Posterior vena cava (tissue), 2 donors: ENCODE data around the gene MTUS2. TPM values are rescaled to one million over a fixed set of nuclear protein-coding genes. Genes with fewer than 3 reads are reported as not detected.

Experiments used
- DNase-seq: peaks from one replicate; pipeline ENCODE4 v3.0.0-alpha.2; 2020; ENCODE audit warnings: low spot score
- intact Hi-C, 2 donors: fragments of 100-400 bp; cut with DNase I; formaldehyde crosslinking; loops; one replicate each; pipeline versions ENCODE4 v1.14.1 to v1.14.2; 2022 to 2023
- total RNA-seq, 2 donors: library from RNA; stranded (reverse); fragmentation: NEBNext Ultra II Directional; extraction: Animal tissue kit (Norgen Biotek cat#: 25700); gene quantifications; one replicate each; pipeline ENCODE4 v1.2.1, GENCODE V29; 2021
- donor health status: DM: yes; HTN: yes; CAD: no.
- donor health status: DM: yes; HTN: yes; CAD: no.

MTUS2 gene
- total RNA-seq, 2 donors from 2014 or later: 0.69 to 0.71 TPM

DNA sequence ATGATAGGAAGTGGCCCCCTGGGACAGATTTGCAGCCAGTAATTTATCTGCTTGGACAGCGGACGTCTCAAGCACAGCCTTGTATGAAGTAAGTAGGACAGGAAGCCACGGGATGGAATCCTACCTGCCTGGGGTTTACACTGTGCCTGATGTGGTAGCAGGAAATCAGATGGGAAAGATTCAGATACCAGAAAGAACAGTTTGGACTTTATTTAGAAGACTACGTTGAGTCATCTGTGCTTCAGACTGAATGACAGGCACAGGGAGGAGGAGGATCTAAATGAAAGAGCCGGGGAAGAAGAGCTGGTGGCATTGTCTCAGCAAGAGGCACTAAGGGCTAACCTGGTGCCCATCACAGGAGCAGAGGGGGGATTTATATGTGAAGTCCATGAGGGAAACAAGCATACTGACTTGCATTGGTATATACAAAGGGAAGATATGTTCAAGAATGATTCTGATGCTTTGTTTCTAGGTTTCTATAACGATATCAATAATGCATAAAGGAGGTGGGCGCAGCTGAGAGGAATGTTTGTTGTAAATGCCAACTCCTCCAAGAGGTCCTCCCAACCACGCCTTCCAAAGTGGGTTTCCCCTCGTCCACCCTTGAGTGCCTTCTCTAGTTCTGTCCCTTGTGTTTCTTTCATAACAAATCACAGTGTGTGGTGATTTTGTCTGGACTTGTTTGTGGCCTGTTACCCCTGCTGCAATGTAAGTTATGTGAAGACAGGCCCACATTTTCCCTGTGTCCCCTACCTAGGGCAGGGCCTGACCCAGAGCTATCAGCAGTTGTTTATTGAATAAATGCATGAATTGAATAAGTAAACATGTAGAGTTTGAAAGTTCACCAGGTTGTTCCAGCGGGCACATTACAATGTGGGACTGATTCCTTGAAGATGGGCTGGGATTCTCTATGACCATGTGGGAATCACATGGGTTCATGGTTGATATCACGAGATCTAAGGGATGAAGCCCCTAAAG is 446.9 kb downstream of the MTUS2 start:
- no peak for DNase-seq
- intact Hi-C loops: no loop called here

DNA sequence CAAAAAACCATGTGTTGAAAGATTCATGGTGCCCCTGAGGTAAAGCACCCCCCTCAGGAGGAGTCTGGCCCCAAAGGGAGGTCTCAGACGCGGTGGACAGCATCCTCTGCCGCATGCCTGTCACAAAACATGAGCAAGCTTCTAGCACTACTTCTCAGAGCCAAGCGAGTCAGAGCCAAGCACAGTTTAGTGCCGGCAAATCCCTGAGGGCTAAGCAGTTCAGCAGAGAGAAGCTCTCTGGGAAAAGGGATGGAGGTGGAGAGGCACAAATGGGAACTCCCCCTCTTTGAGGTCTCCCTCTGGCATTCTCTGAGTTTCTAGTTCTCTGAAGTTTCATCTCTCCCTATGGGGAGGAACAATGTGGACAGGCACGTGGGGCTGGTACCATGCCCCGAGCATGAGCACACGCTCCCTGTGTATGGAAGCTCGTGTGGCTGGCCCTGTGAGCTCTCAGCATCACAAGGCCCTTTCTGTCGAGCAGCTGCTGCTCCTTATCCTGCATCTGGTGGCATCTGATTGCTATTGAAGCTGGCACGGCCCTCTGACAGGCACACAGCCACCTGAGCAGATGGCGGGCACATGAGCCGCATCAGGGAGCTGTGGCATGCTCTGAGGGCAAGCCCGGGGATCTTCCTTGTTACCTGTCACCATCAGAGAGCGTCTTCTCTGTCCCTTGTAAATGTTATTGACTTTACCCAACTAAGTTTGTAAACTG is 450.3 kb downstream of the MTUS2 start:
- intact Hi-C loops: no loop called here
- DNase-seq: no peak

DNA sequence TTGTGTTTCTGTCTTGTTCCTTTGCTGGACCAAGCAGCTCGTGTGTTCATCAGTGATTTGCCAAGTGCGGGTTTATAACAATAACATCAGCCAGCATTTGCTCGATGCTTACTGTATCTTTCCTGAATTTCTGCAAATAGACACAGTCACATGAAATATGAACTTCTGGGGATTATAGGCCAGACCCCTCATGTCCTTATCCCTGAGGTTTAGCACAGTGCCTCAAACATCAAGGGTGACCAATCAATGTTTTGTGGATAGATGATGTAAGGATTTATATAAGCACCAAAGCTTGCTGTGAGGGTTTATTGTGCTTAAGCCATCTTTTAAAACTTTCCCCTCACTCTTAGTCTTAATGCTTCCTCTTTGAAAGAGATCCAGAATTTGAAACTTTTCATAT is 451.5 kb downstream of the MTUS2 start:
- no peak for DNase-seq
- intact Hi-C loops: no loop called here

DNA sequence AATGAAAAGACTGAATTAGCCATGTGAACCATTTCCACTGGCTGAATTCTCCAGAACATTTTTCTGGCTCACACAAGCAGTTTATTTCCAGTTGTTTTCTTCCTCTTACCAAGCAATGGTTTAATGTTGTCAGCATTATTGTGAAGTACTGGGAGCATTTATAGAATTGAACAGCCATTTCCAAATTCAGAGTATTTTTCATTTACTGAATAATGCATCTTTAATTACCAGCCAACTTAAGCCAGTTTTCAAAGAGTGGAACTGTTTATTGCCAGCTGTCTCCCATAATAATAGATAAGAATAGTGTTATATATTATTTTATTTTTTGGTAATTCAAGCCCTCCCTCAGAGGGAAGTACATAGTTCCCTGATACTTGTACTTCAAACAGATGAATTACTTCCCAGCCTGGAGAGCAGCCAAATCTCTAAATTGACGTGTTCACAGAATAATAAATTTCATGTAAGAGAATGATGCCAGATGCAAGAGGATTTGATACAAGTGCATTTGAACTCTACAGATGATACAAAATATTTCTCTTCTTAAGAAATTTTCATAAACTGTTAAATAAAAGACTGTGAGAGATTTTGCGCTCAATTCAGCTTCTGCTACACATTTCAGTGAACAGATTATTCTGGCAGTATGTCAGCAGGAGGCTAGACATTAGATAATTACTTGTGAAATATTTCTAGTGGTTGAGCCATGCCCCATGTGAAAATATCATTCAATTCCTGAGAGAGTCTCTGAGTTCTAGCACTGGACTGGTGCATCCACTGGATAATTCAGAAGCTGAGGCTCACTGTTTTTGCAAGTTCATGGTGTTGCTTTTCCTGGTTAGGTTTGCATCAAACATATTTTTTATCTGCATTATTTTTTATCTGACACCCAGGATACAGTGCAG is 459.5 kb downstream of the MTUS2 start:
- DNase-seq: no peak
- intact Hi-C loops: no loop called here

DNA sequence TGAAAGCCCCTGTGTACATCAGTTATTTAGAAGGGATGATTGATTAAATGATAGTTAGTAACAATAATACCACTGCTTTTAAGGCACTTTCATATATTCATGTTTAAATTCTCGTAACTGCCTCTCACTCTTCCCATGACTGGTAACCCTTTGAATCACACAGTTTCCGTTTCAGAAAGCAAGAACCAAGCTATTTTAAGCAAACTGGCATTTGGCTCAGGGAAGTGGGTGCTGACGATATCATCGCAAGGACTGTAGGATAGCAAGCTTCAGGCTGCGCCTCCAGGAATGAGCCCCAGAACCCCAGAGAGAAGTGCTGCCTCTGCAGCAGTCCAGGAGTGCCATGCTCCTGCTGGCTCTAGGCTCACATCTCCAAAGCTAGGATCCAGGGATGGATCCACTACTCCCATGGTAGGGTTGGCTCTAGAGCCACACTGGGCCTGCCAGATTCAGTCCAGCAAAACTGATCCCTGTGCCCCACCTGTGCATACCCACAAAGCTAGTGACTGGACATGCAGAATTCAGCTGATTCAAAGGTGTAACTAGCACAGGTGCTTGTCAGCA is 461.9 kb downstream of the MTUS2 start:
- DNase-seq: no peak
- intact Hi-C loops: no loop called here

DNA sequence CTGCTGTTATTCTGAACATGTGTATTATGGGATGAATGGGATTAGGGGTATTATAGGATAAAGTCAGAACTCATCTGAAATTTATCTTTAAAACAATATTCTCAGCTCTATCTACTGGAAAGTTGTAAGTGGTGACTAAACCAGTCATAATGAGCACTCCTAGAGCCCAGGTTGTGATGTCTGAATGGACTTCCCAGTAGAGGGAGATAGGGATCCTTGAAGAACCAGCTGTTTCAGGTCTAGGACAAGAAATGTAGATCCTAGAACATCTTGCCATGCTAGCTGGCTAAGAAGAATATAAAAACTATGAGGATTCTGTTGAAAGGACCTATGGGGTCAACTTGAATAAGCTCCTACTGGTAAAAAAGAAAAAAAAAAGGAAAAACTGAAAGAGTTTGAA is 464.6 kb downstream of the MTUS2 start:
- no peak for DNase-seq
- intact Hi-C loops: no loop called here

DNA sequence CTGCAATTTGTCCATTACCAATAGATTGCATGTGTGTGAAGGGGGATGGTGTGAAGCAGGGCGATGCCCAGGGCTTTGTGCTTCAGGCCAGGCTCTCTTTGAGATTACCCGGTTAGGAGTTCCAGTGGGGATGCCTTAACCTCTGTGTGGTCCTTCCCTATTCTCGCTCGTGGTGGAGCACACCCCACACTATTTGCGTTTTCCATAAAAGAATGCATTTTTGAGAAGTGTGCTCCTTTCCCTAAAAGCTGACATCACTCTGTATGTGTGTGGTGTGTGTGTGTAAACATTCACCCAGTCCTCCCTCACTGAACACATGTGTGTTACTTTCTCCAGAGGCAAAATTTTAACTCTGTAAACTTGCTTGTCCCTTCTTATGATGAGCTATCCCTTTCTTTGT is 467.1 kb downstream of the MTUS2 start:
- DNase-seq: no peak
- intact Hi-C loops: no loop called here

DNA sequence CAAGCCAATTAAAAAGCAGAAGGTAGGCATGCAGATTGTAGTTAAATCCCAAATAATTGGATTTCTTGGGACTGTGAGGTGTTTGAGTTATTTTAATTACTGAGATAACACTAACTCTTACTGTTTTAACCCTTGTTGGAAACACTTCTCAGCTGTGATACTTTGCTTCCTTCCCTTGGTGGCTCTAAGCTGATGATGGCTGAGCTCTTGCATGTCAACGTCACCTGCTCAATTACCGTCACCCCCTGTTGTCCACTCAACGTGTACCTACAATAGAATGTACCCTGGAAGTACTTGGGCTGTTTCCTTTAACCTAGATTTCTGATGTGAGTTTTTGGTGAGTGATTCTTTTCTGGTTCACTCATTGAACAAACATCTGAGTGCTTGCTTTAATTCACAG is 471.9 kb downstream of the MTUS2 start:
- intact Hi-C loops: no loop called here
- DNase-seq: no peak

DNA sequence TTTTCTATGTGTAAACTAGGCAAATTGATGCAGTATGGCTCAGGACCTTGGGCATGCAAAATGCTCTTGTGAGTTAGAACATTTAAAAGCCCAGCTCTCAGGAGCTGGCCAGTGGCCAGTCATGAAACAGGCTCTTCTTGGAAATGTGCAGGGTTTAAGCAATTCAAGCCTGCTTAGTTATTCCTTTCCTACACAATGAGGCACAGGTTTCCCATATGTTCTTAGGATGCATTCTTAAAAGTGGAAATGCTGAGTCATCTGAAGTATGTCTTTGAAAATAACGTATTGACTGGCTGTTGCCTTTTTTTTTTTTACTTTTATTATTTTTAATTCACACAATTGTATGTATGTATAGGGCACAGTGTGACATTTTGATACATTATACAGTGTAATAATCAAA is 474.7 kb downstream of the MTUS2 start:
- DNase-seq: no peak
- intact Hi-C loops: no loop called here

DNA sequence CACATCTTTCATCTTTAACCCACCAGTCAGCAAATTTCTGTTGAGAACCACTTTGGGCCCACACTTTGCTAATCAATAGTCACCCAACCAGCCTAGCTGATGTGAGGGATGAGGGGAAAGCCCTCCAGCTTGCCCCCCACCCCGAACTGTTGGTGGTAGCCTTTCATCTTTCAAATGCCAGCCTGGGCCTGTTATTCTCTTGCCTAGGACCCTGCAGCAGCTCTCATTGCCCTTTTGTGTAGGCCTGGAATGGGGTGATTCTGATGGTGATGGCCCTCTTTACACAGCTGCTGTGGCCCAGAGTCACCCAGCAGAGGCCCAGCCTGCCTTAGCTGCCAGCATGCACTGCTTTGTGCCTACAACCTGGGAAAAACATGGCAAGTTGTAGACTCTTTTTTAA is 480.9 kb downstream of the MTUS2 start:
- no peak for DNase-seq
- intact Hi-C loops: no loop called here

DNA sequence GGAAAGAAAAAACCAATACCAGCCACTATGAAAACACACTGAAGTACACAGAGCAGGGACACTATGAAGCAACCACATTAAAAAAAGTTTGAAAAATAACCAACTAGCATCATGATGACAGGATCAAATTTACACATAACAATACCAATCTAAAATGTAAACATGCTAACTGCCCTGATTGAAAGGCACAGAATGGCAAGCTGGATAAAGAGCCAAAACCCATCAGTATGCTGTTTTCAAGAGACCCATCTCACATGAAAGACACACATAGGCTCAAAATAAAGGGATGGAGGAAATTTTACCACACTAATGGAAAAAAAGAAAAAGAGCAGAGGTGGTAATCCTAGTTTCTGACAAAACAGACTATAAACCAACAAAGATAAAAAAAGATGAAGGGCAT is 484.0 kb downstream of the MTUS2 start:
- intact Hi-C loops: no loop called here
- DNase-seq: no peak

DNA sequence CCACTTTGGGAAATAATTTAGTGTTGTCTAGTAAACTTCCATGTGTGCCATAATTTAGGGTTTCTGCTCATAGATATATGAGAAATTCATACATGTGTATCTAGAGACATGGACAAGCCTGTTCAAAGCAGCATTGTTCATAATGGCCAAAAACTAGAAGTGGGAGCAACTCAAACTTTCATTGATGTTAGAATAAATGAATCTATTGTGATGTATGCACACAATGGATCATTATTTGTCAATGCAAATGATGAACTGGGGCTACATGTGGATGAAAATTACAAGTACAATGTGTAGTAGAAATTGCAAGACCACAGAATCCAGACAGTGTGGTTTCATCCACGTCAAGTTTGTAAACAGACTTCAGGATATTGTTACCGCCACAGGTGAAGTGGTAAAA is 490.7 kb downstream of the MTUS2 start:
- no peak for DNase-seq
- intact Hi-C loops: no loop called here

DNA sequence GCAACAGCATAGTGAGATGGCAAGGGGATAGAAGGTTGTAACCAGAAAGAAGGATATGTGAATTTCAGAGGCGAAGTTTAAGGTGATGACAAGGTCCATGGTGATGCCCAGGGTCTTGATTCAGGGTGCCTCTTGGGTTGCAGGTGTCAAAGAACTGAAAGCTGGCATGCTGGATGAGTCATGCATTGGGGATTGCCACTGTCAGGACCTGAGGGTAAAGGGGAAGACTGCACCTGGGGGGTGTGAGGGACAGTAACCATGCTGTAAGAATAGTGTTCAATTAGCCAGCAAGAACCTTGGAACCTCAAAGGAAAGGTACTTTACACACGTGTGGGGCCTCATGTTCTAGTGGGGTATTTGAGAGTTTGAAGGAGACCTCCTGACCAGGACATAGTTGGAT is 495.7 kb downstream of the MTUS2 start:
- intact Hi-C loops: no loop called here
- DNase-seq: no peak

DNA sequence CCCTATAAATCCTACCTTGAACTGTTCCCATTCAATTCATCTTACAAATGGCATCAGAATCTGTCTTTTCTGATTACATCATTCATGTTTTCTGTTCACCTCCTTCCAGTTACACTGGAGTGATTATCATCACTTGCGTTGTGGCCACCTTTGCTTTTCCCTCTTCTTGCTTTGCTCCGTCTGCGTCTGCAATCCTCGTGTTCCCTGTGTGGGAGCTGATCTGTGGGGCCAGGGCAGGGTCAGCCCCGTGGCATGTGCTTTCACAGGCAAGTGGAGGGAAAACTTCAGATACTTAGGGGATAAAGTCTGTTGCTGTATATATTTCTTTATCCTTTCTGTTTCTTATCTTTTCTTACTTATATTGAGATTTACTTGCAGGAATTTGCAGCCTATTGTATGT is 497.7 kb downstream of the MTUS2 start:
- intact Hi-C loops: no loop called here

DNA sequence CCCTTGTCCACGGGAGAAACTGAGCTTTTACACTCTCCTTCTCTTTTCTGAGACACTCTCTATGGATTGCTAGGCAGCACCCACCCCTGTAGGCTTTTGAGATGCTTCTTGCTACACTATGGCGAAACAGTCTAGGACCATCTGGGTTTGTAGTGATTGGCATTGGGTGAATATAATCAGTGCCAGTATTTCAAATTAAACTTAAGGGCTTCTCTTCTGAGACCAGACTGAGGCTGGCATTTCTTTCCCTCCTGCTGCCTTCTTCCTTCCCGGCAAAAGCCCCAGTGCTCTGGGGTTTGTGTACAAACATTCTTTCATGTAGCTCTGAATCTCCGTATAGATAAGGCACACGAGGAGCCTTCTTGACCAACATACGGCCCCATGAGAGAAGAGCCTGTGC is 498.6 kb downstream of the MTUS2 start:
- intact Hi-C loops: no loop called here
- DNase-seq: no peak

More for the DNA sequence above, 497.7 kb downstream of the MTUS2 start:
- no peak for DNase-seq

DNA sequence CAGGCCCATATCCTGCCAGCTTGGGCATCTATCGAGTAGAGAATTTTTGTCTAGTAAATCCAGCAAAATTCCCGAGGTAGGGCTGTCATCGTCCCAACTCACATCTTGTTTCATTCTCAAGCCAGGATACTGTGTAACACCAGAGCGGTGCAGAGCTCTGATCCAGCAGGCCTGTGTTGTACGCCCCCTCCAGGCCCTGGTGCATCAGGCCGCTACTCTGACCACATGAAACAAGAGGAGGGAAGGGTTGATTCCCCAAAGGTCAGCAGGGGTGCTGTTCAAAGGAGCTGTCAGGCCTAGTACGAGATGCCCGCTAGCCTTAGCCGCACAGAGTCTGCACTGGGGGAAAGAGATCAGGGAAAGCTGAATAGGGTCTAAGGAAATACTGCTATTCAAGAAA is 499.3 kb downstream of the MTUS2 start:
- DNase-seq: no peak
- intact Hi-C loops: no loop called here

DNA sequence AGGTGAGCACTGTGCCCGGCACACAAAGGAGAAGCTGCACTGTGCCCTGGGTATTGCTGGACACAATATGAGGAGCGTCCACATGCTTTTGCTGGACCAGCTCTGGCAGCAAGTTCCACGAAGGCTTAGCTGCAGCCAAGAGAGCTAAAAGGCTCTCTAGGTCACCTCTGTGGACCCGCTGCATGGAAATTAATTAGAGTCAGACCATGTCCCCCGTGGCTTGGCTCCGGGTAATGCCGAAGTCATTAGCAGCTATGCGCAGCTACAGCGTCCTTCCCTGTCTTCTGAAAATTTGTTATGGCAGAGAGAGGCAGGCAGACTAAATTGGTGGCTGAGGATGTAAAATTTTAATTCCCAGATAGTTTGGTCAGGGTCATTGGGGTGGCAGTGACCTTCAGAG is 503.8 kb downstream of the MTUS2 start:
- no peak for DNase-seq
- intact Hi-C loops: no loop called here

DNA sequence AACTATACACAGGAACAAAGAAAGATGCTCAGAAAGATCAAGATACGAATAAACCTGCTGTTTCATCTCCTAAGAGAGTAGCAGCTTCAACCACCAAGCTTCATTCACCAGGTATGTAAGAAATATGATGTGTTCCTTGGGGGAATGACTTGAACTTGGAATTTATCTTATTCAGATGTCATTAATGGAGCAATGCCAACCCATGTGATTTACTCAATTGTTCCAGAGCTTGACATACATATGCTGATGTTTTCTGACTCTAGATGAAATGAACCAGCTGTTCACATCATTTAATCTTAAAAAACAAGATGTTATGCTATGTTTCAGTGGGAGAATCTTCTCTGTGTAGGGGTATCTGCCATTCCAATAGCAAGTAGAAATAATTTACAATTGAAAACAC is 504.5 kb downstream of the MTUS2 start:
- intact Hi-C loops: no loop called here
- DNase-seq: no peak

DNA sequence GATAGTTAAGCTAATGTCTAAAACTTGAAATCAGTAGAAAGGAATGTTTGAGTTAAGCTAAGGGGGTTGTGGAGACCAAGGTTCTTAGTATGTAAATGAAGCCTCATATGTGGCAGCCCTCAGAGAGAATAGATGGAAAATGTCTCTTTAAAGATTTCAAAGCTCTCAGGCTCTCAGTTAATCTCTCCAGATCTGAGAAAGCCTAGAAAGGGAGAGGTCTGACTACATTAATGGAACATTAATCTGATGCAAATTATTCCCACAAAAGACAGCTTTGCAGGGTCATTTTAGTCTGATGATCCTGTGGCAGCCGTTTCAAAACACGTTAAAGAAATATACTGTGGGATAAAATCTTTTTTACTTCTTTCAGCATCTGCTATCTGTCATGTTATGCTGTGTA is 508.4 kb downstream of the MTUS2 start:
- DNase-seq: no peak
- intact Hi-C loops: no loop called here

DNA sequence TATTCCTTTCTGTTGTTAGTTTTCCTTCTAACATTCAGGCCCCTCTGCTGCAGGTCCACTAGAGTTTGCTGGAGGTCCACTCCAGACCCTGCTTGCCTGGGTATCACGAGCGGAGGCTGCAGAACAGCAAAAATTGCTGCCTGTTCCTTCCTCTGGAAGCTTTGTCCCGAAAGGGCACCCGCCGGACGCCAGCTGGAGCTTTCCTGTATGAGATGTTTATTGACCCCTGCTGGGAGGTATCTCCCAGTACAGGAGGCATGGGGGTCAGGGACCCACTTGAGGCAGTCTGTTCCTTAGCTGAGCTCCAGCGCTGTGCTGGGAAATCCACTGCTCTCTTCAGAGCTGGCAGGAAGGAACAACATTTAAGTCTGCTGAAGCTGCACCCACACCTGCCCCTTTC is 516.2 kb downstream of the MTUS2 start:
- intact Hi-C loops: no loop called here
- DNase-seq: no peak
